GM12875 (cell line): ENCODE results near the gene TMEM135.
"Not testable (repeated sequence)": the region's sequence is repeated elsewhere in the genome, so short reads cannot be mapped to it uniquely, and the experiment has no call there.

Experiments used
- H3K4me3 ChIP-seq: one replicate; pipeline ENCODE4 v1.5.1; 2011; ENCODE audit warnings: low read depth, low read length, control low read depth
- TF ChIP-seq, protein P1 (sequence below): IDR thresholded peaks from 2 replicates; pipeline ENCODE4 v1.5.1; 2011; ENCODE audit warnings: low read depth, mild to moderate bottlenecking, control low read depth, inconsistent platforms, low read length, moderate library complexity, borderline replicate concordance; ENCODE audit not compliant: insufficient read depth

TMEM135 gene

GRCh38 chr11:86996953-86997570, 40.7 kb upstream of the TMEM135 start:
- no peak overlapping the region for H3K4me3 ChIP-seq
- TF ChIP-seq, protein P1, sequence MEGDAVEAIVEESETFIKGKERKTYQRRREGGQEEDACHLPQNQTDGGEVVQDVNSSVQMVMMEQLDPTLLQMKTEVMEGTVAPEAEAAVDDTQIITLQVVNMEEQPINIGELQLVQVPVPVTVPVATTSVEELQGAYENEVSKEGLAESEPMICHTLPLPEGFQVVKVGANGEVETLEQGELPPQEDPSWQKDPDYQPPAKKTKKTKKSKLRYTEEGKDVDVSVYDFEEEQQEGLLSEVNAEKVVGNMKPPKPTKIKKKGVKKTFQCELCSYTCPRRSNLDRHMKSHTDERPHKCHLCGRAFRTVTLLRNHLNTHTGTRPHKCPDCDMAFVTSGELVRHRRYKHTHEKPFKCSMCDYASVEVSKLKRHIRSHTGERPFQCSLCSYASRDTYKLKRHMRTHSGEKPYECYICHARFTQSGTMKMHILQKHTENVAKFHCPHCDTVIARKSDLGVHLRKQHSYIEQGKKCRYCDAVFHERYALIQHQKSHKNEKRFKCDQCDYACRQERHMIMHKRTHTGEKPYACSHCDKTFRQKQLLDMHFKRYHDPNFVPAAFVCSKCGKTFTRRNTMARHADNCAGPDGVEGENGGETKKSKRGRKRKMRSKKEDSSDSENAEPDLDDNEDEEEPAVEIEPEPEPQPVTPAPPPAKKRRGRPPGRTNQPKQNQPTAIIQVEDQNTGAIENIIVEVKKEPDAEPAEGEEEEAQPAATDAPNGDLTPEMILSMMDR = no peak

- TF ChIP-seq, protein P1 = no peak
- H3K4me3 ChIP-seq = no peak overlapping the region
These were observed 38.3 kb upstream of the TMEM135 start for GRCh38 chr11:86999388-86999787.

DNA sequence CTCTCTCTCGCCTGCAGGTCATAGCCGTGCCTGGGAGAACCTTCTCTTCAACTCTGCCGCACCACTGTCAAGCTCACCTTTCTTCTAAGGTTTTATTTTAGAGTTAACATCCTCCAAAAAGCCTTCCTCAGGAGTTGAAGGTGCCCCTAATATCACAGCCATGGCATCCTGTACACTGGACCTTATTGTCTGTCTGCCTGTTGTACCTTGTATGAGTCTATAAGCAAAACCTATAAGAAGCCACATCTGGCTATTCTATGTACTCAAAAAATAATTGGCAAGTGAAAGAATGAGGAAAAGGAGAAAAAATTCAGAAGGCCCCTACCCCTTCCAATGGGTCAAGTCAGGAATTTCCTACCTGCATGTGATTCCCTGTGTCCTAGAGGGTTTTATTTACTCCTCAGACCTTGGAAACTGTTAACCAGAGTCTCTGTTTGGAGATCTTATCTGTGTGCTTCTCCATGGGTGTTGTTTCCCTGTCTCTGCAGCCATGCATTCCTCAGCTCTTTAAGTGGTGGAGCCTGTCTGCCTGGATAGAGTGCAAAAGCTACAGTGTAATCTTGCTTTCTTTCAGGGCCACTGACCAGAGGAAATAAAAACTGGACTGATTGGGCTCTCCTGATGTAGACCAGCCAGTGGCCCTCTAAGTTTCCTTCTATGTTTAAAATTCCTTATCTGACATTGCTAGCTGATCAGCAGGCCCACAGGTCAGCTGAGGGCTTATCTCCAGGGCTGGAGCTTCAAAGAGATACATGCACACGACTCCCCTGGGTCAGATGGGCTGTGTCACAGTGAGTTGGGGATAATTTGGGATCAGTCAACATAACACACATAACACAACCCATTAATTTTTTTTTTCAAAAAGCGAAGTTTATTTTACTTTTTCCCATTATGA, 37.6 kb upstream of the TMEM135 start:
- no peak overlapping the region for H3K4me3 ChIP-seq
- TF ChIP-seq, protein P1 = no peak

- TF ChIP-seq, protein P1 = no peak
- no peak overlapping the region for H3K4me3 ChIP-seq
These were observed 34.8 kb upstream of the TMEM135 start for GRCh38 chr11:87002918-87003317.

DNA sequence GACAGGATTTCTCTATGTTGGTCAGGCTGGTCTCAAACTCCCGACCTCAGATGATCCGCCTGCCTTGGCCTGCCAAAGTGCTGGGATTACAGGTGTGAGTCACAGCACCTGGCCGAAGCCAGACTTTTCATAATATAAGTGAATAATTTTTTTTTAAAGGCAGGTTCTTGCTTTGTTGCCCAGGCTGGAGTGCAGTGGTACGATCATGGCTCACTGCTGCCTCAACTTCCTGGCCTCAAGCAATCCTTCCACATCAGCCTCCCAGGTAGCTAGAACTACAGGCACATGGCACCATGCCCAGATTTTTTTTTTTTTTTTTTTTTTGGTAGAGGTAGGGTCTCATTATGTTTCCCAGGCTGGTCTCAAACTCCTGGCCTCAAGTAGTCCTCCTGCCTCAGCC, 33.5 kb upstream of the TMEM135 start:
- not testable (repeated sequence) for H3K4me3 ChIP-seq

DNA sequence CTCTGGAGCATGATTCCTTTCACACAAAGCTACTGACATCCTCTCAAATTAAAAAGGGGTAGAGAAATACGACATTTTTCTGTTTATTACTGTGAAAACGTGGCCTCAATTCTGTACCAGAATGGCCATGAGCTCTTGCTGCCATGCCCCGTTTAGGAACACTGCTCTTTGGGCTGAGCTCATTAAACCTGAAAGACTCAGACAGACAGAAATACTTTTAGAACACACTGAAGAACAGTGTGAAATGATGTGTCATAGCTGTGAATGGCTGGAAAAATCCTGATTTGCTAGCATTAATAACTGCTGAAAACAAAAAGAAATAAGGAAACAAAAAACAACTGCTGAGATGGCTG, 32.2 kb upstream of the TMEM135 start:
- TF ChIP-seq, protein P1 = no peak
- no peak overlapping the region for H3K4me3 ChIP-seq

DNA sequence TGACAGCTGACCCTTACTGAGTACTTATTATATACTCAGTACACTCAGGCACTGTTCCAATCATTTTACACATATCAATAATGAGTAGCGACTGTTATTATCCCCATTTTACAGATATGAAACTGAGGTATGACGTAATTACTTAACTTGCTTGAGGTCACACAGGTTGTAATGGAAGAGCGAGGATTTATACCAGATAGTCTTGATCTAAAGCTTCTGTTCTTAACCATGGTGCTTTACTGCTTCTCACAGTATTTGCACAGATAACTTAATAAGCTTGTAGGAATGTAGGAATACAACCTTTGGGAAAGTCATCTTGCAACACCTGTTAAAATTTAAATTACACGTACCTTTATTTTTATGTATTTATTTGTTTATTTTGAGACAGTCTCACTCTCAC, 31.7 kb upstream of the TMEM135 start:
- TF ChIP-seq, protein P1 = no peak
- H3K4me3 ChIP-seq = no peak overlapping the region
